Brain microvascular endothelial cell (primary cell): Measurements from ENCODE around the gene LAPTM4A.
A peak's percentile ranks its signal among the peaks of the same experiment; 100 is the strongest.

Source experiments
- DNase-seq: peaks from one replicate; pipeline ENCODE4 v3.0.0-alpha.2; 2020
- H3K27ac ChIP-seq: fragments of 250-450 bp; sonication (Bioruptor Pico); 2 replicates; pipeline ENCODE4 v1.5.1; 2020; ENCODE audit warnings: mild to moderate bottlenecking, moderate library complexity
- H3K27me3 ChIP-seq: fragments of 250-450 bp; sonication (Bioruptor Pico); replicated peaks from 2 replicates; pipeline ENCODE4 v1.5.1; 2020; ENCODE audit warnings: mild to moderate bottlenecking
- H3K36me3 ChIP-seq: fragments of 250-450 bp; sonication (Bioruptor Pico); replicated peaks from 2 replicates; pipeline ENCODE4 v1.5.1; 2020; ENCODE audit warnings: mild to moderate bottlenecking
- H3K4me3 ChIP-seq: 2 replicates; pipeline ENCODE4 v1.5.1; 2011; ENCODE audit warnings: low read depth, mild to moderate bottlenecking, control low read depth, low read length, moderate library complexity
- CTCF ChIP-seq: IDR thresholded peaks from 2 replicates; pipeline ENCODE4 v1.5.1; 2011; ENCODE audit warnings: low read depth, mild to moderate bottlenecking, moderate library complexity, low read length, control low read depth, inconsistent platforms; ENCODE audit errors: missing control alignments
- in situ Hi-C: cut with HindIII; loops from 2 replicates; pipeline ENCODE4 v1.10.0; 2017; ENCODE audit warnings: low sequenced_read_pairs, low pct_ligation_motif_present

LAPTM4A gene

GRCh38 chr2:20065885-20066602 is 14.6 kb upstream of the LAPTM4A start:
- Histone ChIP-seq H3K27ac (no peak overlapping the region), H3K36me3 (no peaks in the 10 kb centered on the region), H3K27me3 (no peaks in the 10 kb centered on the region), H3K4me3 (no peak overlapping the region)
- no peak for TF ChIP-seq CTCF
- in situ Hi-C loops = no loop called here
- peak; percentile 39 for DNase-seq

GRCh38 chr2:20064841-20065240 is 13.4 kb upstream of the LAPTM4A start:
- no peak overlapping the region for H3K27ac ChIP-seq
- H3K4me3 ChIP-seq = no peak overlapping the region
- in situ Hi-C loops = no loop called here
- no peaks in the 10 kb centered on the region for H3K27me3 ChIP-seq
- no peak for TF ChIP-seq CTCF
- no peaks in the 10 kb centered on the region for H3K36me3 ChIP-seq
- no peak for DNase-seq

- no peak for TF ChIP-seq CTCF
- Histone ChIP-seq H3K36me3 (no peaks in the 10 kb centered on the region), H3K27ac (no peak overlapping the region), H3K4me3 (no peak overlapping the region), H3K27me3 (no peaks in the 10 kb centered on the region)
- in situ Hi-C loops = no loop called here
- no peak for DNase-seq
Observed at GRCh38 chr2:20064421-20064820, 13.0 kb upstream of the LAPTM4A start.

GRCh38 chr2:20062615-20063545 is 11.5 kb upstream of the LAPTM4A start:
- Histone ChIP-seq H3K27ac (peak overlapping the region; percentile 80), H3K27me3 (no peaks in the 10 kb centered on the region), H3K4me3 (no peak overlapping the region), H3K36me3 (no peaks in the 10 kb centered on the region)
- in situ Hi-C loops = no loop called here
- peak; percentile 23 for TF ChIP-seq CTCF
- DNase-seq = peak; percentile 90

GRCh38 chr2:20061940-20062339 is 10.5 kb upstream of the LAPTM4A start:
- Histone ChIP-seq H3K36me3 (no peaks in the 10 kb centered on the region), H3K27me3 (no peaks in the 10 kb centered on the region), H3K4me3 (no peak overlapping the region), H3K27ac (no peak overlapping the region)
- no peak for DNase-seq
- no peak for TF ChIP-seq CTCF
- in situ Hi-C loops = no loop called here
